ENCODE measurements around the gene TMEM53. TPM values are rescaled to one million over a fixed set of nuclear protein-coding genes. Genes with fewer than 3 reads are reported as not detected.
"Not testable (repeated sequence)": the region's sequence is repeated elsewhere in the genome, so short reads cannot be mapped to it uniquely, and the experiment has no call there.

Gene TMEM53
- total RNA-seq, 1 donor from 2014 or later: 8.1 TPM

DNA sequence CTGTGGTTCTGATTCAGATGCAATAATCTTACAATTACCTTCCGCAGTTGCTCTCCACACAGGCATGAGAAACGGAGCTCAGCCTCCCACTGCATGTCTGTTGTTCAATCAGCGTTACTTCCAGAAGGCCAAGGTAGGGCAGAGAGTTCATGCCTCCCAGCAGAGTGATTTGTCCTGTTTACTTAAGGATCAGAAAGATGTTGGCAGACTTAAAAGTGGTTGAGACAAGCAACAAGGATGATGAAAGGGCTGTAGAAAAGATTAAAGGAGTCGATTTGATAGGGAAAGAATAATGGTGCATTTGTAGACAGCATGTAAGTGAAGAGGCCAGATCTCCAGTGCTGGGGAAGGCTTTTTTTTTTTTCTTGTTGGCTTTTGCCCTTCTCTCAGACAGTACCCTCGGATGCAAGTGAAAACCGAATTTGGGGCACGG lies 26.9 kb upstream of the TMEM53 start:
- no peak for DNase-seq
- no peak for ATAC-seq (ENCODE audit: poor library complexity)
- intact Hi-C loops (cut with DNase I): no loop called here

DNA sequence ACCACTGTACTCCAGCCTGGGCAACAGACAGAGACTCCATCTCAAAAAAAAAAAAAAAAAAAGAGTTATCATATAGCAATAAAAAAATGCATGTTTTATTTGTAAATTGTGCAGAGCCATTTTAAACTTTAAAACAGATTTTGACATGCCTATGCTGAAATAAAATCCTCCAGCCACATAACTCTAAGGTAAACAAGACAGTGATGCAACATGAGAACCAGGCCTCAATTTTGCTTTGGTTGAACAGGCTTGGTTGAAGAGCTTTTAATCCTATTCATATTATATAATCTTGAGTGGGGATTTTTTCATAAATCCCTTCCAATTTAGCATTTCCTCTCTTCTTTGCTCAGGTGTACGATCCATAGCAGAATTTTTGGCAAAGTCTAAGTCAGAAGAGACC lies 26.3 kb upstream of the TMEM53 start:
- no peak for DNase-seq
- ATAC-seq (ENCODE audit: poor library complexity): no peak
- intact Hi-C loops (cut with DNase I): no loop called here

DNA sequence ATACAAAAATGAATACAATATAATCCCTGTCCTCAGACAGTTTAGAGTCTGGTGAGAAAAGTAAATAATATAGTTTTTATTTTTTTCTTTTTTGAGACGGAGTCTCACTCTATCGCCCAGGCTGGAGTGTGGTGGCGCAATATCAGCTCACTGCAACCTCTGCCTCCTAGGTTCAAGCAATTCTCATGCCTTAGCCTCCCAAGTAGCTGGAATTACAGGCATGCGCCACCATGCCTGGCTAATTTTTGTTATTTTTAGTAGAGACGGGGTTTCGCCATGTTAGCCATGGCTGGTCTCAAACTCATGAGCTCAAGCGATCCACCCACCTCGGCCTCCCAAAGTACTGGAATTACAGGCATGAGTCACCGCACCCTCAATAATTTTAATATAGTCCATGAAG lies 25.1 kb upstream of the TMEM53 start:
- DNase-seq; ATAC-seq (ENCODE audit: poor library complexity); intact Hi-C loops (cut with DNase I): not testable (repeated sequence)

DNA sequence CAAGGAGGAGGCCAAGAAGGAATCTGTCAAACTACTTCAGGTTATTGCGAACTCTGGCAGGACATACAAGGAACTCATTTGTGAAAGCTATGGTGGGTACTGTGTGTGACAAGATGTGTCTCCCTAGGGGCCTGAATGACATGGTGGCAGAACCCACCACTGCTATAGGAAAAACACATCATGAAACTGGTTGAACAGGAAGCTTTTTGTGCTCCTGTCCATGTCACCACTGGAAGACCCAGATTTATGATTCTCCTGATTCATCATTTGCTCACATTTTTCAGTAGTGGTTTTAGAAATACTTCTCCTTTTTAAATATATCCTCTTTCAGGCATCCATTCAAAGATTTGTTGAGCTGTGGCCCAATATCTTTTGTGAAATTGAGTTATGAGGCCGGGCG lies 23.9 kb upstream of the TMEM53 start:
- no peak for DNase-seq
- ATAC-seq (ENCODE audit: poor library complexity): no peak
- intact Hi-C loops (cut with DNase I): no loop called here

DNA sequence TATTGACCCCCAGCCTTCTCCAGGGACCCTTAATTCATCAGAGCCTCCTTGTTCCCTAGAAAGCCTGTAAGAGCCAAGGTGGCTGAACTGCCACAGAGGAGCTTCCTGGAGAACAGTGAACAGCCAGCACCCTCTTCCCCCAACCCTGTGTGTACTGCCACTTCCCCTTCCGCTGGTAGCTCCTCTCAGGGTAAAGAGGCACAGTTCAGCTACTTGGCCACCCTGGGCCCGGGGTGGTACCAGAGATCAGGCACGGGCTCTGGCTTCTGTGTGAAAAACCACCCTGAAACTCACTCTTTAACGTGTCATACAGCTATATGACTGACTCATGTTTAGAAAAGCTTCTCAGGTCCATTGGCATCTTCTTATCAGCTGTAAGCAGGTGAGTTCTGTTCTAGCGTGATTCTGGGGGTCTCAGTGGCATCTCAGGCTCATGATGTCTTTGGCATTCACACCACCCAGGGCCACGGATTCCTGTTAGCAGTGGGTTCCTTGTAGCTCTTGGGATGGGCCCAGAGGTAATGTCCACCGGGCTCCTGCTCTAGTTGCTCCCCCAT lies 22.6 kb upstream of the TMEM53 start:
- ATAC-seq (ENCODE audit: poor library complexity): peak; percentile 43
- intact Hi-C loops (cut with DNase I): no loop called here
- peak; percentile 44 for DNase-seq

DNA sequence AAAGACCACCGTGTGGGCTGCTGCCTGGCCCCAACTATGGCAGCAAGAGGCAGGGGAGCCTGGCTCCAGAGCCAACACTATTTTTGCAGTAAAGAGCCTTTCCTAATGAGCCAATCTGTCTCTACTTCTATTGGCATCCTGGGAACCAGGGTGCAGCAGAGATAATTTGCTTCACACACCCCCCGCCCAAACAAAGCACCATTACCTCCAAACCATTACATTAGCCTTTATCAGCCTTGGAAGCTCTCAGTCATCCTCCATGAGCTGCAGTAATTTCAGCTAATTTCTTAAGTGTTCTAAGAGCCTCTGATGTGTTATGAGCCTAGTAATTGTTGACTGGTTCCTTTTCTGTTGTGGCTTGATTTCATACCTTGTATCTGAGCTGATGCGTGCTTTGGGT lies 21.8 kb upstream of the TMEM53 start:
- intact Hi-C loops (cut with DNase I): no loop called here
- ATAC-seq (ENCODE audit: poor library complexity) (no peak), DNase-seq (no peak)

DNA sequence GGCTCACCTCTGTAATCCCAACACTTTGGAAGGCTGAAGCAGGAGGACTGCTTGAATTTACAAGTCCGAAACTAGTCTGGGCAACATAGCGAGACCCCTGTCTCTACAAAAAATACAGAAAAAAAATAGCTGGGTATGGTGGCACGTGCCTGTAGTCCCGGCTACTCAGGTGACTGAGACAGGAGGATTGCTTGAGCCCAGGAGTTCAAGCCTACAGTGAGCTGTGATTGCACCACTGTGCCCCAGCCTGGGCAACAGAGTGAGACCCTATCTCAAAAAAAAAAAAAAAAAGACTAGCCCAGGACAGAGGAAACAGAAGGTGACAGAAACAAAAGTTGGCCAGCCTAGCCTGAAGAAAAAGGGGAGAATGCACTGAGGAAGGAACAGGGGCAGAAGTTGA lies 21.4 kb upstream of the TMEM53 start:
- ATAC-seq (ENCODE audit: poor library complexity) (no peak), DNase-seq (no peak)
- intact Hi-C loops (cut with DNase I): no loop called here

DNA sequence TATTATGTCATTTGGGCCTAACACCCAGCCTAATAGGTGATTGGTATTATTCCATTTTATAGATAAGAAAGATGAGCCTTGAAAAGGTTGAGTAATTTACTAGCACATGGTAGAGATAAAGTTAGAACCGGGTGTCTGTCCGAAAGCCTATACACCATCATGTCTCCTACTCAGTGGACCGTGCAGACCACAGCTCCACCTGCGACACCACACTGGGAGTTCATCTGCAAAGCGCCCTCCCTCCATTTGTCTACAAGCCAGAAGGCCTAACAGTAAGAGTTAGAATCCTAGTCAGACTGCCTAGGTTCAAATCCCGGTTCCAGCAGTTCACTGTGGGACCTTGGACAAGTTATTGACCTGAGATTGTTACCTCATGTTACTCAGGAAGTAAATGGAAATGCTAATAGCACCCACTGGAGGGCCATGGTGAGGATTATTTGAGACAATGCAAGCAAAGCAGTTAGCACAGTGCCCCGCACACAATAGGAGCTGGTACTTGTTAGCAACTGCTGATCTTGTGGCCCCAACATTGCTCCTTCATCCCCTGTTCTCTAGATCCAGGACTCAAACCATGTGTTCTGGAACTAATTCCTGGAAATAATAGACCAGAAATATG lies 20.7 kb upstream of the TMEM53 start:
- DNase-seq: no peak
- intact Hi-C loops (cut with DNase I): no loop called here
- ATAC-seq (ENCODE audit: poor library complexity): no peak

DNA sequence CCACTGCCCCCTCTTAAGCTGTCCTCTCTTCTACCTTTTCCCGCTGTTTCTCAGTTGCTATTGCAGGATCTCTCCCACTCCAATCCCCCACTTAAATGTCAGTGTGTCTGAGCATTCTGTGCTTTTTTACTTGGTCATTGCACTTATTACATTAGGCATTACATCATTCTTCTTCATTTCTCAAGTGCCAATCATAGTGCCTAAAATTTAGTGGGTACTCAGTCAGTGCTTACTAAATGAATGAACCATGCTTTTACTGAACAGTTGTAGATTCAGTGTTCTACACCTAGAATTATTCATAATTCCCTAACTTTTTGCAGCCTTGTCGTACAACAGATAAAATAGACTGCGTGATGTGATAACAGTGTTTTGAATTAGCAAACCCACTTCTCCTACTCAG lies 19.6 kb upstream of the TMEM53 start:
- ATAC-seq (ENCODE audit: poor library complexity) (no peak), DNase-seq (no peak)
- intact Hi-C loops (cut with DNase I): no loop called here

DNA sequence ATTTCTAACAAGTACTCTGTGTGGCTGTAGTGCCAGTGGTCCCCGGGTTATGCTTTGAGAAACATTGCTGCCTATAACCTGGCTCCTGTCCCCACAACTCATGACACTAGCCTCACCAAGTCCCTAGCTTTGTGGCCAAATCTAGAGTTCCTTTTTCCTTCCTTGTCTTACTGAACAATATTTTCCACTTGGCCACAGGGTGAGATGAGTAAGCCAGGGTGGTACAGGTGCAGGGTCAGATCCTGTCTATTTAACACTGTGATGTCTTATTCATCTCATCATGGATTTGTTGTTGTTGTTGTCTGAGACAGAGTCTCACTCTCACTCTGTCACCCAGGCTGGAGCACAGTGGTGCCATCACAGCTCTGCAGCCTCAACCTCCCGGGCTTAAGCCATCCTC lies 18.9 kb upstream of the TMEM53 start:
- ATAC-seq (ENCODE audit: poor library complexity) (no peak), DNase-seq (no peak)
- intact Hi-C loops (cut with DNase I): no loop called here

DNA sequence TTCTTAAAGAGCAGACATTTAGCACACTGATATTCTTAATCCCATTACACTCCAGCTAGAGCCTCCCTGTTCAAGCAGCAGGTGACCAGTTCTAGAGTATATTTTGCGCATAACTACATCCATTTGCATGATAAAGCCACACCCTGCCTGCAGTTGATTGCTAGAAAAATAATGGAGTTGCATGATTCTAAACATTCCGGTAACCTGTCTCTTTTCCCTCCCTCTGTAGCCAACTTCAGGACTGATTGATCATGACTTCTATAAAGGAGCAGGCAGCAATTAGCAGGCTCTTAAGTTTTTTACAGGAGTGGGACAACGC lies 15.1 kb upstream of the TMEM53 start:
- intact Hi-C loops (cut with DNase I): no loop called here
- DNase-seq (no peak), ATAC-seq (ENCODE audit: poor library complexity) (no peak)

DNA sequence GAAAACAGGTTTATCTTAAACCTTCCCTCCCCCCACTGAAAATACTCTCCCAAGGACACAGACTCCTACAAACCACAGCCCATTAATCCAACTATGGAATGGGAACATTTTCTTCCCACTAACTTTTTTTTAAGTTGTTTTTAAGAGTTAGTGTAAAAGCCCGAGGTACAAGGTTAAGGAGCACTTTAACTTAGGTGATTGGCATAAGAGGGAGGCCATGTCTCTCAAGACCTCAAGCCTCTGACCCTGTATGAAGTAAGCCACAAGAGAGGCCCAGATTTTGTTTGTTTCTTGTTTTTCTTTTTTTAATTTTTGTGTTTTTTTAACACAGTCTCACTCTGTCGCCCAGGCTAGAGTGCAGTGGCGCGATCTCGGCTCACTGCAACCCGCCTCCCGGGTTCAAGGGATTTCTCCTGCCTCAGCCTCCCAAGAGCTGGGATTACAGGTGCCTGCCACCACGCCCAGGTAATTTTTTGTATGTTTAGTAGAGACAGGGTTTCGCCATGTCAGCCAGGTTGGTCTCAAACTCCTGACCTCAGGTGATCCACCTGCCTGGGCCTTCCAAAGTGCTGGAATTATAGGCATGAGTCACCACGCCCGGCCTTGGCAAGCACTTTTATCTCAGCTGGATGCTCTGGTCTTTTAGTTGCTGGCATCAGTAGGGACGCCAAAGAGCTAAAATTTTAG lies 14.6 kb upstream of the TMEM53 start:
- ATAC-seq (ENCODE audit: poor library complexity): no peak
- intact Hi-C loops (cut with DNase I): no loop called here
- DNase-seq: no peak

DNA sequence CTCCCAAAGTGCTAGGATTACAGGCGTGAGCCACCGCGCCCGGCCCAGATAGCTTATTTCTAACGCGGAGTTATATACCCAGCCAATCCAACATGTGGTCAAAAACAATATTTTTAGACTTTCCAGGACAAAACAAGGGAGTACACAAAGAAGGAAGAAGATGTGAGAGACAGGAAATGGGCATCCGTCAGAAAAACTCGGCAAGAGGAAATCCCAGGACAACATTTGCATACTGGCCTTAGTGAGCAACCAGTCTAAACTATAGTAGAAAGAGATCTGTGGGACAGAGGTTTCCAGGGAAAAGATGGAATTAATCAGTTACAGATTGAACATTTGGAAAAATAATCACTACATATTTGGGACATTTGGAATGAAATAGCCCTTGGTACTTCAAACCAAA lies 11.6 kb upstream of the TMEM53 start:
- no peak for DNase-seq
- intact Hi-C loops (cut with DNase I): no loop called here
- ATAC-seq (ENCODE audit: poor library complexity): no peak

DNA sequence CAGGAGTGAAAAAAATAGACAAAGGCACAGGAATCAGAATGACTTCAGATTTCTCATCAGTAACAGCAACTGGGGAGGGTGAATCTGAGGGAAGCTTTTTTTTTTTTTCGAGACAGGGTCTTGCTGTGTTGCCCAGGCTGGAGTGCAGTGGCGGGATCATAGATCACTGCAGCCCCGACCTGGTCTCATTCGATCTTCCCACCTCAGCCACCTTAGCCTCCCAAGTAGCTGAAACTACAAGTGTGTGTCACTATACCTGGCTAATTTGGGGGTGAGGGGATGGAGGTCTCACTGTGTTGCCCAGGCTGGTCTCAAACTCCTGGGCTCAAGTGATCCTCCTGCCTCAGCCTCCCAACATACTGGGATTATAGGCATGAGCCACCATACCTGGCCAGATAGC lies 10.9 kb upstream of the TMEM53 start:
- DNase-seq (no peak), ATAC-seq (ENCODE audit: poor library complexity) (no peak)
- intact Hi-C loops (cut with DNase I): no loop called here

DNA sequence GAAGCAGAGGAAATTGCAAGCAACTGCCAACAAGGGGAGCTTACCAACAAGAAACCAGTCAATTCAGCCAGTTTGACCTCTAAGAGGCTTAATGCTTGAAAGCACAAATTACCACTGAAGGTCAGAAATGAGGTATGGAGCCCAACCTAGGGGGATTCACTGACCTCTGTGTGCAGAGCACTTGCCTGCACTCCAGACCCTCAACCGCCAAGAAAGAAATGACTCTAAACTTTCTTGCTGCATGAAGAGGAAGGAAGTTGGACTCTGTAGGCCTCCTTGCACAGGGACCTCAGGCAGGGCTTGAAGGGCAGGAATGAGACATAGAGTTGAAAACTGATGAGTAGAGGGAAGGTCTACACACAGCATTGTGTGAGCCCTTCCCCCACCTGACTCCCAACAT lies 10.2 kb upstream of the TMEM53 start:
- ATAC-seq (ENCODE audit: poor library complexity): peak; percentile 18
- no peak for DNase-seq
- intact Hi-C loops (cut with DNase I): no loop called here

DNA sequence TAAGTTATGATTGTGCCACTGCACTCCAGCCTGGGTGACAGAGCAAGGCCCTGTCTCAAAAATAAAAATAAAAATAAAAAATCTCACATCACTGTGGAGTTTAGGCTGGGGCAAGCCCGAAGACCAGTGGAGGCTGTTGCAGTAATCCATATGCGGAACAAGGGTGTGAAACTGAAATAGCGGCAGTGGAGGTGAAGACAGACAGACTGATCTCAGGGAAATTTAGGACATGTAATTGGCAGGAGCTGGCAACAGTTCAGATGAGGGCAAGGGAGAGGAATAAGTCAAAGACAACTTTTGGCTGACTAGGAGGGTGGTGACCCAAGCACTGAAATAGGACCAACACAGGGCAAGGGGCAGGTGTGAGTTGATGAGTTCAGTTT lies 8.6 kb upstream of the TMEM53 start:
- ATAC-seq (ENCODE audit: poor library complexity) (no peak), DNase-seq (no peak)
- intact Hi-C loops (cut with DNase I): no loop called here

DNA sequence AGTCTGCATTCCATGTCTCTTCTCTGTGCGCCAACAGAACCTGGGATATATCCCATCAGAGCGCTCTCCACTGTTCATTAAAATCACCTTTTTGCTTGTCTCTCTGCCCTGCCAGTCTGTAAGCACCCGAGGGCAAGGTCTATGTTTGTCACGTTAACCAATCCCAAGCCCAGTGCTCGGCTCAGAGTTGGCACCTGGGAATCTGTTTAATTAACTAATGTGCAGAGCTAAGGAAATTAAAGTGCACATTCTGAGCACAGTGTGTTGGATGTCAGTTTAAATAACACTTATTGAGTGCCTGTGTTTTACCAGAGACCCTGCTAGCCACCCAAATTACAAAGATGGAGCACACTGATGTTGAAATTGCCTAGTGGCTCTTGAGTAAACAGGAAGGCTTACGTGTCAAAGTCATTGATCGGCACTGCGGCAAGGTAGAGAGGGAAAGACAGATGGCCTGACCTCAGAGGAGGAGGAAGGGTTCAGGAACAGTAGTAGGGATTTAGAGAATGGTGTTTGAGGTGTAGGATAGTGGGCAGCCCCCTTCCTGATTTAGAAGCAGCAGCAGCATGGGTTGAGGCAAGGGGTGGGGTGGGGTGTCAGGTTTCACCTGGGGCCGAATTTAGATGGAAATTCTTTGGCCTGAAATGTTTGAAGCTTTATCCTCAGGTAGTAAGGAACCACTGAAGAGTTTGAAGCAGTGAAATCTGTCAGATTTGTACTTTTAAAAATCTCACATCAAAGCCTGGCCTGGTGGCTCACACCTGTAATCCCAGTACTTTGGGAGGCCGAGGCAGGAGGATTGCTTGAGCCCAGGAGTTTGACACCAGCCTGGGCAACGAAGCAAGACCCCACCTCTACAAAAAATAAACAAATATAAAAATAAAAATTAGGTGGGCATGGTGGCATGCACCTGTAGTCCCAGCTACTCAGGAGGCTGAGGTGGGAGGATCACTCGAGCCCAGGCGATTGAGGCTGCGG lies 7.9 kb upstream of the TMEM53 start:
- ATAC-seq (ENCODE audit: poor library complexity) (no peak), DNase-seq (no peak)
- intact Hi-C loops (cut with DNase I): no loop called here

DNA sequence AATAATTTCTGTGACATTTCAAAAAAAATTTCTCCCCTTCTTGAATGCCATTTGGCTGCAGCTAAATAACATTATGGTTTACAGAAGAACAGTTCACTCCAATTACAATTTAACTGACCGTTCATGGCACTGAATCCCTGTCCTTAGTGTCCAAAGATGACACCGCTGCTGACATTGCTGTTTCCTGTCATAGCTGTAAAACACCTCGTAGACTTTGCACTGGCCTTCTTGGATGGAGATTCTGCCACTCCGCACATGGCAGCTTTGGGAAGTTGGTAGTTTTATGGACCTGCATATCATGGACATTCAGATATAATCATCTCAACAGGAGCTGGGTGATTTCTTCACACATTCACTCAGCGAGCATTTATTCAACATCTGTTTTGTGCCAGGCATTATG lies 5.2 kb upstream of the TMEM53 start:
- DNase-seq (no peak), ATAC-seq (ENCODE audit: poor library complexity) (no peak)

DNA sequence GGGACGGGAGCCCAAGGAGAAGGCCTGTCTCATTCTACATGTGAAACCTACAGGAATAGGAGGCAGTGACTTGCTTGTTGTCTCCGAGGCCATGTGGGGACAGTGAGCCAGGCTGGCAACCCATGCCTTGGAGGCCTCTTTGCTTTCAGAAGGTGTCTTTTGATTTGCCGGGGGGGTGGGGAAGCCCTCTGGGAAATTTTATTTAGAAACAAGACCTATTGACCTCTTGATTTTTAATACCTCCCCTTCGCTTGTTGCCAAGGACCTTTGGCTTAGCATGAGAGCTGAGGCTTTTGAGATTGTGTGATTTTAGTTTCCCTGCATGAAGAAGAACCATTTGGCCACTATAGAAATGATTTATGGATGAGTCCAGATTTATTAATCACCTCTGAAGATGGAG lies 4.3 kb upstream of the TMEM53 start:
- ATAC-seq (ENCODE audit: poor library complexity): no peak
- intact Hi-C loops (cut with DNase I): no loop called here
- DNase-seq: no peak

More for the DNA sequence above, 5.2 kb upstream of the TMEM53 start:
- intact Hi-C loops (cut with DNase I): no loop called here

DNA sequence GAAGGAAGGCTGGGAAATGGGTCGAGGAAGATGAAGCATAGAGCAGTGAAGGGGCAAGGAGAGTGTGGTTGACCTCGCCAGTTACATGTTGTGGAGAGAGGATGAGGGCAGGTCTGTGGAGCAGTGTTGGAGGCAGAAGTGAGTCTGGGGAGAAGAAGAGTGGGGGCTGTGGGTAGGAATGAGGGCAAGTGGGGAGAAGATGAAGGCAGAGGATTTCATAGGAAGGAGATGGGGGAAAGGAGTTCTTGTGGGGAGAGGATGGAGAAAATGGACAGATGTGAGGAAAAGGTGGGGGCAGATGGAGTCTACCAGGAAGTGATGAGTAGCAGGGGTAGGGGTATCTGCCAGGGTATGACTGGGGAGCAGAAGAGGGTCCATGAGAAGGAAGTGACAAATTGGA lies 3.8 kb upstream of the TMEM53 start:
- intact Hi-C loops (cut with DNase I): no loop called here

More for the DNA sequence above, 3.8 kb upstream of the TMEM53 start:
- ATAC-seq (ENCODE audit: poor library complexity): no peak
- no peak for DNase-seq

All from Right ventricle myocardium superior (tissue), 1 donor.